ENCODE data around the gene PRR15L. TPM values are rescaled to one million over a fixed set of nuclear protein-coding genes. Genes with fewer than 3 reads are reported as not detected.

PRR15L gene
- total RNA-seq, 2 donors from 2014 or later = 0.57 to 0.60 TPM

GRCh38 chr17:47997586-47997985 lies 39.9 kb upstream of the PRR15L start:
- H3K27me3 Mint-ChIP-seq (ENCODE audit: insufficient read depth) = no peaks in the 10 kb centered on the region
- H3K9me3 Mint-ChIP-seq = no peaks in the 10 kb centered on the region
- H3K4me3 Mint-ChIP-seq = no peak overlapping the region
- 88 to 89% methylated on average over 1 to 7 of the region's 7 CpGs for WGBS, 2 experiments (ENCODE audit: insufficient coverage in 1 of 2, insufficient read length in 1 of 2)
- Histone ChIP-seq H3K27ac (ENCODE audit: low read depth, low read length) (no peak overlapping the region), H3K36me3 (ENCODE audit: control insufficient read depth, insufficient read depth, low read length) (no peaks in the 10 kb centered on the region), H3K9ac (ENCODE audit: extremely low read depth, low read length, poor library complexity, severe bottlenecking) (no peak overlapping the region), H3K4me3 (ENCODE audit: low read length) (no peak overlapping the region), H3K27me3 (ENCODE audit: control insufficient read depth, insufficient read depth, low read length, poor library complexity, severe bottlenecking) (no peaks in the 10 kb centered on the region), H3K9me3 (ENCODE audit: control insufficient read depth, low read length) (no peaks in the 10 kb centered on the region), H3K4me1 (ENCODE audit: control insufficient read depth, insufficient read depth, low read length) (peaks cover 17% of the 10 kb centered on the region)
- no peaks in the 10 kb centered on the region for H3K36me3 Mint-ChIP-seq (ENCODE audit: low read depth)
- no peak for DNase-seq
- no peak overlapping the region for H3K27ac Mint-ChIP-seq
- peaks cover 36% of the 10 kb centered on the region for H3K4me1 Mint-ChIP-seq
- no peak for TF ChIP-seq CTCF (conservative IDR thresholded peaks at IDR 0.05)

GRCh38 chr17:47996201-47996600 lies 38.5 kb upstream of the PRR15L start:
- DNase-seq = no peak
- Histone ChIP-seq H3K27ac (ENCODE audit: low read depth, low read length) (peak overlapping the region; percentile 91), H3K36me3 (ENCODE audit: control insufficient read depth, insufficient read depth, low read length) (no peaks in the 10 kb centered on the region), H3K4me3 (ENCODE audit: low read length) (no peak overlapping the region), H3K9ac (ENCODE audit: extremely low read depth, low read length, poor library complexity, severe bottlenecking) (no peak overlapping the region), H3K27me3 (ENCODE audit: control insufficient read depth, insufficient read depth, low read length, poor library complexity, severe bottlenecking) (no peaks in the 10 kb centered on the region), H3K9me3 (ENCODE audit: control insufficient read depth, low read length) (no peaks in the 10 kb centered on the region), H3K4me1 (ENCODE audit: control insufficient read depth, insufficient read depth, low read length) (peaks cover 20% of the 10 kb centered on the region)
- Mint-ChIP-seq H3K4me3 (no peak overlapping the region), H3K36me3 (ENCODE audit: low read depth) (no peaks in the 10 kb centered on the region), H3K4me1 (peaks cover 36% of the 10 kb centered on the region), H3K27ac (peak overlapping the region; percentile 26), H3K9me3 (no peaks in the 10 kb centered on the region), H3K27me3 (ENCODE audit: insufficient read depth) (no peaks in the 10 kb centered on the region)
- 73 to 88% methylated on average over 4 to 9 of the region's 9 CpGs for WGBS, 2 experiments (ENCODE audit: insufficient coverage in 1 of 2, insufficient read length in 1 of 2)
- no peak for TF ChIP-seq CTCF (conservative IDR thresholded peaks at IDR 0.05)

GRCh38 chr17:47995241-47995935 lies 37.7 kb upstream of the PRR15L start:
- peaks cover 23% of the 10 kb centered on the region for H3K4me1 ChIP-seq (ENCODE audit: control insufficient read depth, insufficient read depth, low read length)
- no peak overlapping the region for H3K4me3 Mint-ChIP-seq
- whole genome bisulfite sequencing, 2 experiments (ENCODE audit: insufficient coverage in 1 of 2, insufficient read length in 1 of 2) = 54 to 59% methylated on average over 8 to 13 of the region's 13 CpGs

More at GRCh38 chr17:47995241-47995935, 37.7 kb upstream of the PRR15L start:
- H3K4me3 ChIP-seq (ENCODE audit: low read length) = no peak overlapping the region
- no peaks in the 10 kb centered on the region for H3K9me3 ChIP-seq (ENCODE audit: control insufficient read depth, low read length)
- H3K27me3 ChIP-seq (ENCODE audit: control insufficient read depth, insufficient read depth, low read length, poor library complexity, severe bottlenecking) = no peaks in the 10 kb centered on the region
- Mint-ChIP-seq H3K9me3 (no peaks in the 10 kb centered on the region), H3K36me3 (ENCODE audit: low read depth) (no peaks in the 10 kb centered on the region), H3K4me1 (peaks cover 41% of the 10 kb centered on the region), H3K27ac (peak overlapping the region; percentile 44), H3K27me3 (ENCODE audit: insufficient read depth) (no peaks in the 10 kb centered on the region)
- no peaks in the 10 kb centered on the region for H3K36me3 ChIP-seq (ENCODE audit: control insufficient read depth, insufficient read depth, low read length)
- H3K9ac ChIP-seq (ENCODE audit: extremely low read depth, low read length, poor library complexity, severe bottlenecking) = no peak overlapping the region
- TF ChIP-seq CTCF (conservative IDR thresholded peaks at IDR 0.05) = no peak
- peak overlapping the region; percentile 91 for H3K27ac ChIP-seq (ENCODE audit: low read depth, low read length)
- DNase-seq = peak; percentile 85

Data from endodermal cell (in vitro differentiated cells).